PC-3 (cell line): ENCODE results near the gene RNF217. TPM values are rescaled to one million over a fixed set of nuclear protein-coding genes. Genes with fewer than 3 reads are reported as not detected.

Experiments
- ATAC-seq: fragments of 200-7000 bp; cut with Tn5 transposase; 2 replicates; pipeline ENCODE4 v1.9.1; 2020; ENCODE audit warnings: mild to moderate bottlenecking, moderate library complexity
- BruUV-seq: library from RNA; stranded (reverse); fragments of 400-500 nt; replicated peaks from 2 replicates; lab custom pipeline; 2021; lab: Mats Ljungman, UMichigan
- CTCF ChIA-PET: fragments of 300-600 bp; sonication (Branson Sonifier 250); formaldehyde crosslinking; loops from one replicate; lab custom pipeline; 2022; ENCODE audit warnings: antibody characterized with exemption; lab: Charles Lee
- POLR2A ChIA-PET: fragments of 300-600 bp; sonication (Branson Sonifier 250); formaldehyde crosslinking; loops from one replicate; lab custom pipeline; 2022; ENCODE audit warnings: antibody characterized with exemption; ENCODE audit not compliant: unreplicated experiment; lab: Charles Lee
- DNase-seq: peaks from one replicate; pipeline ENCODE4 v3.0.0-alpha.2; 2015
- H2AFZ ChIP-seq: fragments of 300-600 bp; sonication (generic); 2 replicates; pipeline ENCODE4 v1.6.0; 2016; ENCODE audit warnings: antibody characterized with exemption, low read length
- H3F3A ChIP-seq: fragments of 300-600 bp; sonication (generic); one replicate; pipeline ENCODE4 v1.6.0; 2017; ENCODE audit warnings: antibody characterized with exemption, low read length, control low read depth, mild to moderate bottlenecking; ENCODE audit not compliant: unreplicated experiment
- H3K27ac ChIP-seq: fragments of 300-600 bp; sonication (generic); 2 replicates; pipeline ENCODE4 v1.5.1; 2016; ENCODE audit warnings: mild to moderate bottlenecking, low read length
- H3K27me3 ChIP-seq: fragments of 300-600 bp; sonication (generic); 2 replicates; pipeline ENCODE4 v1.6.1; 2016; ENCODE audit warnings: low read length, mixed read lengths
- H3K36me3 ChIP-seq: fragments of 300-600 bp; sonication (generic); 2 replicates; pipeline ENCODE4 v1.6.1; 2016; ENCODE audit warnings: low read depth, mixed run types, low read length, mixed read lengths
- H3K4me1 ChIP-seq: fragments of 300-600 bp; sonication (generic); 2 replicates; pipeline ENCODE4 v1.5.1; 2016; ENCODE audit warnings: low read length; ENCODE audit not compliant: insufficient read depth
- H3K4me2 ChIP-seq: fragments of 300-600 bp; sonication (generic); 2 replicates; pipeline ENCODE4 v1.6.0; 2016; ENCODE audit warnings: low read length
- H3K4me3 ChIP-seq: fragments of 300-600 bp; sonication (generic); 2 replicates; pipeline ENCODE4 v1.5.1; 2016; ENCODE audit warnings: mild to moderate bottlenecking, low read length, mixed read lengths
- H3K79me2 ChIP-seq: fragments of 300-600 bp; sonication (generic); 2 replicates; pipeline ENCODE4 v1.6.1; 2017; ENCODE audit warnings: low read length, mixed read lengths
- H3K9ac ChIP-seq: fragments of 300-600 bp; sonication (generic); 2 replicates; pipeline ENCODE4 v1.6.0; 2016; ENCODE audit warnings: mild to moderate bottlenecking, low read length
- H3K9me2 ChIP-seq: fragments of 300-600 bp; sonication (generic); replicated peaks from 2 replicates; pipeline ENCODE4 v1.6.1; 2016; ENCODE audit warnings: mixed run types, low read length, mixed read lengths
- H3K9me3 ChIP-seq: fragments of 300-600 bp; sonication (generic); 2 replicates; pipeline ENCODE4 v1.6.1; 2016; ENCODE audit warnings: low read length, mixed read lengths
- H4K20me1 ChIP-seq: fragments of 300-600 bp; sonication (generic); 2 replicates; pipeline ENCODE4 v1.6.1; 2016; ENCODE audit warnings: low read length, mixed read lengths
- EZH2 ChIP-seq: fragments of 300-600 bp; sonication (generic); IDR thresholded peaks from one replicate; pipeline ENCODE4 v1.6.1; 2017; ENCODE audit warnings: antibody characterized with exemption, mild to moderate bottlenecking, low read length; ENCODE audit not compliant: unreplicated experiment
- EZH2phosphoT487 ChIP-seq: fragments of 300-600 bp; sonication (generic); IDR thresholded peaks from 2 replicates; pipeline ENCODE4 v1.6.1; 2018; ENCODE audit warnings: mild to moderate bottlenecking, antibody characterized with exemption, low read length, borderline replicate concordance
- intact Hi-C: fragments of 100-400 bp; cut with micrococcal nuclease; formaldehyde crosslinking; loops from 2 replicates; pipeline ENCODE4 v1.9.0; 2023
- total RNA-seq: library from RNA; depleted of rRNA; stranded (reverse); fragments of >200 nt; gene quantifications from 2 replicates; pipeline ENCODE4 v1.2.3, GENCODE V29; 2014
- TF ChIP-seq, protein P1 (sequence below): fragments of 300-600 bp; sonication (generic); conservative IDR thresholded peaks from 2 replicates; pipeline ENCODE4 v1.5.1; 2017; ENCODE audit warnings: antibody characterized with exemption, low read depth, mild to moderate bottlenecking, low read length

The RNF217 gene
- total RNA-seq, 1 experiment from 2014 or later, result 7.7 TPM

DNA sequence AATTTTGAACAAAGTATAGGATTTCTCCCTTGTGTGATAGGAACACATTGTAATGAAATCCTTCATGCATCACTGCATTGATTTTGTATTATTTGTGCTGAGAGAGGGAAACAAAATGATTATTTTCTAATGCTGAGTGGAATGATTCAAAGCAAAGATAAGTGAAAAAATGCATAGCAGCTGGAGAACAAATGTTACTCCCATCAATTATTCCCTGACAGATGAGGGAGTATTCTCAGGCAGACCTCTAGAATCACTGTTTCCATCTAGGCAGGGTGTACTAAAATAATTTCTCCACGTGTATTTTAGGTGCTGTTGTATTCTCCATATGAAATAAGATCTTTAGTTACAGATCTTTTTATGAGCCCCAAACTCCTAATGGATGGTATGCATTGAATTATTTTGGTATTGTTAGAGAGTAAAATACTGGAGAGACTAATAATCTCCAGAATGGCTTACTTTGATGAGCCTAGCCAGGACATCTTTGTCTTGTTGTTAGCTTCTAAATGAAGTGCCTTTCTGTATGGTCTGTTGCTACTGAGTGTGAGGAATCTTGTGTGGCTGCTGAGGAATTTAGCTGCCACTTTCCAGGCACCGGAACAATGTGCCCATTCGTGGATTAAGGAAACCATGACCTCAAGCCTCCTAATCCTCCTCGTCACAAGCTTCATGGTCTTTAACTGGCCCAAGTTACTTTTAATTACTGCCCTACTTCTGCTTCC lies 39.6 kb downstream of the RNF217 start:
- BruUV-seq, result no TSS peak
- Histone ChIP-seq H3F3A (no peaks in the 10 kb centered on the region), H4K20me1 (no peaks in the 10 kb centered on the region), H2AFZ (no peak overlapping the region), H3K9me2 (no peaks in the 10 kb centered on the region), H3K79me2 (no peaks in the 10 kb centered on the region), H3K36me3 (no peaks in the 10 kb centered on the region), H3K4me2 (no peak overlapping the region), H3K9me3 (no peaks in the 10 kb centered on the region), H3K27ac (no peak overlapping the region), H3K9ac (no peak overlapping the region), H3K4me3 (no peak overlapping the region), H3K27me3 (no peaks in the 10 kb centered on the region), H3K4me1 (peaks cover 19% of the 10 kb centered on the region)
- DNase-seq (no peak), ATAC-seq (no peak)
- POLR2A ChIA-PET, result no interaction called here
- TF ChIP-seq EZH2phosphoT487 (no peak), EZH2 (no peak)
- TF ChIP-seq, protein P1, sequence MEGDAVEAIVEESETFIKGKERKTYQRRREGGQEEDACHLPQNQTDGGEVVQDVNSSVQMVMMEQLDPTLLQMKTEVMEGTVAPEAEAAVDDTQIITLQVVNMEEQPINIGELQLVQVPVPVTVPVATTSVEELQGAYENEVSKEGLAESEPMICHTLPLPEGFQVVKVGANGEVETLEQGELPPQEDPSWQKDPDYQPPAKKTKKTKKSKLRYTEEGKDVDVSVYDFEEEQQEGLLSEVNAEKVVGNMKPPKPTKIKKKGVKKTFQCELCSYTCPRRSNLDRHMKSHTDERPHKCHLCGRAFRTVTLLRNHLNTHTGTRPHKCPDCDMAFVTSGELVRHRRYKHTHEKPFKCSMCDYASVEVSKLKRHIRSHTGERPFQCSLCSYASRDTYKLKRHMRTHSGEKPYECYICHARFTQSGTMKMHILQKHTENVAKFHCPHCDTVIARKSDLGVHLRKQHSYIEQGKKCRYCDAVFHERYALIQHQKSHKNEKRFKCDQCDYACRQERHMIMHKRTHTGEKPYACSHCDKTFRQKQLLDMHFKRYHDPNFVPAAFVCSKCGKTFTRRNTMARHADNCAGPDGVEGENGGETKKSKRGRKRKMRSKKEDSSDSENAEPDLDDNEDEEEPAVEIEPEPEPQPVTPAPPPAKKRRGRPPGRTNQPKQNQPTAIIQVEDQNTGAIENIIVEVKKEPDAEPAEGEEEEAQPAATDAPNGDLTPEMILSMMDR, result no peak
- intact Hi-C loops, result no loop called here
- CTCF ChIA-PET, result no interaction called here

- Histone ChIP-seq H3K27ac (no peak overlapping the region), H3K4me1 (peaks cover 19% of the 10 kb centered on the region), H3K4me2 (no peak overlapping the region), H3K4me3 (no peak overlapping the region), H3F3A (no peaks in the 10 kb centered on the region), H3K9me2 (no peaks in the 10 kb centered on the region), H3K36me3 (no peaks in the 10 kb centered on the region), H3K9ac (no peak overlapping the region), H3K79me2 (no peaks in the 10 kb centered on the region), H3K9me3 (no peaks in the 10 kb centered on the region), H3K27me3 (no peaks in the 10 kb centered on the region), H4K20me1 (no peaks in the 10 kb centered on the region), H2AFZ (no peak overlapping the region)
- BruUV-seq, result no TSS peak
- no peak for ATAC-seq
- DNase-seq, result no peak
- intact Hi-C loops, result no loop called here
- POLR2A ChIA-PET, result no interaction called here
- TF ChIP-seq EZH2phosphoT487 (no peak), EZH2 (no peak)
- TF ChIP-seq, protein P1, result no peak
- CTCF ChIA-PET, result no interaction called here
Measured at GRCh38 chr6:125002406-125002741, 40.1 kb downstream of the RNF217 start.

DNA sequence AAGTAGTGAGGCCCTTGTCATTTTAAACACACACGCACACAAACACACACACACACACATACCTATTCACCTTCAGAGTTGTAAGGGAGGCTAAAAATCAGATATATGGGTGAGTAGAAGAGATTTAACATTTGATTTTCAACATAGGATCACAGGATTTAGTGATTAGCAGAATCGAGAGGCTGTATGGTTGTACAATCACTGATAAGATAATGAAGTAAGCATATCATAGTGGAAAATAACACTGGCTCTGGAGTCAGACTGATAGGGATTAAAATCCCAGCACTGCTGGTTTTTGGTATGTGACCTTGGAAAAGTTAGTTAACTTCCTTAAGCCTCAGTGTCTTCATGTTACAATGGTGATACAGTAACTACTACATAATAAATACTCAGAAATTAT lies 40.8 kb downstream of the RNF217 start:
- ChIA-PET POLR2A (no interaction called here), CTCF (no interaction called here)

More for the DNA sequence above, 40.8 kb downstream of the RNF217 start:
- H3K79me2 ChIP-seq, result no peaks in the 10 kb centered on the region
- H3K4me3 ChIP-seq, result no peak overlapping the region
- ATAC-seq (no peak), DNase-seq (no peak)
- H3K36me3 ChIP-seq, result no peaks in the 10 kb centered on the region
- no peak overlapping the region for H2AFZ ChIP-seq
- no peak overlapping the region for H3K9ac ChIP-seq
- no peaks in the 10 kb centered on the region for H3K9me3 ChIP-seq
- no peaks in the 10 kb centered on the region for H4K20me1 ChIP-seq
- H3K27me3 ChIP-seq, result no peaks in the 10 kb centered on the region
- intact Hi-C loops, result no loop called here
- H3K9me2 ChIP-seq, result no peaks in the 10 kb centered on the region
- H3K4me2 ChIP-seq, result no peak overlapping the region
- no peaks in the 10 kb centered on the region for H3F3A ChIP-seq
- no TSS peak for BruUV-seq
- H3K27ac ChIP-seq, result no peak overlapping the region
- TF ChIP-seq, protein P1, result no peak
- TF ChIP-seq EZH2phosphoT487 (no peak), EZH2 (no peak)
- H3K4me1 ChIP-seq, result peaks cover 19% of the 10 kb centered on the region
